HepG2 (cell line): ENCODE results near the gene TKFC. TPM values are rescaled to one million over a fixed set of nuclear protein-coding genes. Genes with fewer than 3 reads are reported as not detected.

Experiments used
- FOXJ3 ChIP-seq: sonication (generic); formaldehyde crosslinking; IDR thresholded peaks from 2 replicates; pipeline ENCODE4 v1.4.0; 2020; ENCODE audit warnings: missing genetic modification reagents, mild to moderate bottlenecking, borderline replicate concordance
- FOXK2 ChIP-seq: fragments of 450-650 bp; IDR thresholded peaks from 2 replicates; pipeline ENCODE4 v1.6.1; 2016
- HOXD1 ChIP-seq: sonication (generic); formaldehyde crosslinking; IDR thresholded peaks from 2 replicates; pipeline ENCODE4 v1.5.0; 2020; ENCODE audit warnings: missing genetic modification reagents
- KDM2A ChIP-seq: sonication (generic); formaldehyde crosslinking; IDR thresholded peaks from 2 replicates; pipeline ENCODE4 v1.4.0; 2020; ENCODE audit warnings: low read depth, missing genetic modification reagents, borderline replicate concordance
- KDM5B ChIP-seq: sonication (generic); formaldehyde crosslinking; IDR thresholded peaks from 2 replicates; pipeline ENCODE4 v1.4.0; 2020; ENCODE audit warnings: missing genetic modification reagents, mild to moderate bottlenecking, borderline replicate concordance
- PPARG ChIP-seq: conservative IDR thresholded peaks from 2 replicates; pipeline ENCODE4 v1.6.1; 2016; ENCODE audit warnings: missing biosample characterization, missing genetic modification reagents
- SP4 ChIP-seq: sonication (generic); formaldehyde crosslinking; IDR thresholded peaks from 2 replicates; pipeline ENCODE4 v1.8.1; 2023; ENCODE audit warnings: mild to moderate bottlenecking, missing genetic modification reagents
- SP5 ChIP-seq: IDR thresholded peaks from 2 replicates; pipeline ENCODE4 v1.6.1; 2016; ENCODE audit warnings: low read depth, borderline replicate concordance
- TBP ChIP-seq: sonication (generic); formaldehyde crosslinking; IDR thresholded peaks from 2 replicates; pipeline ENCODE4 v1.5.0; 2020; ENCODE audit warnings: missing genetic modification reagents
- XBP1 ChIP-seq: sonication (generic); formaldehyde crosslinking; IDR thresholded peaks from 2 replicates; pipeline ENCODE4 v1.5.0; 2020; ENCODE audit warnings: missing genetic modification reagents
- YEATS4 ChIP-seq: sonication (generic); formaldehyde crosslinking; IDR thresholded peaks from 2 replicates; pipeline ENCODE4 v1.4.0; 2020; ENCODE audit warnings: missing genetic modification reagents, borderline replicate concordance
- ZNF275 ChIP-seq: sonication (generic); formaldehyde crosslinking; IDR thresholded peaks from 2 replicates; pipeline ENCODE4 v1.8.0; 2022; ENCODE audit warnings: missing genetic modification reagents, mild to moderate bottlenecking, inconsistent platforms, borderline replicate concordance
- ZNF546 ChIP-seq: sonication (generic); formaldehyde crosslinking; conservative IDR thresholded peaks from 2 replicates; pipeline ENCODE4 v1.8.1; 2023; ENCODE audit warnings: mild to moderate bottlenecking, missing genetic modification reagents
- ZNF576 ChIP-seq: sonication (generic); formaldehyde crosslinking; IDR thresholded peaks from 2 replicates; pipeline ENCODE4 v1.4.0; 2020; ENCODE audit warnings: mild to moderate bottlenecking, missing genetic modification reagents
- ZNF619 ChIP-seq: sonication (generic); formaldehyde crosslinking; IDR thresholded peaks from 2 replicates; pipeline ENCODE4 v1.4.0; 2020; ENCODE audit warnings: mild to moderate bottlenecking, missing genetic modification reagents
- ZNF646 ChIP-seq: sonication (generic); formaldehyde crosslinking; IDR thresholded peaks from 2 replicates; pipeline ENCODE4 v1.9.0; 2021; ENCODE audit warnings: mild to moderate bottlenecking, missing genetic modification reagents
- ZNF691 ChIP-seq: sonication (generic); formaldehyde crosslinking; IDR thresholded peaks from 2 replicates; pipeline ENCODE4 v1.4.0; 2020; ENCODE audit warnings: missing genetic modification reagents, low read depth, mild to moderate bottlenecking, borderline replicate concordance
- polyA plus RNA-seq, 8 experiments: library from polyadenylated mRNA; depleted of rRNA in 3 of 8; stranded (reverse) in 7 of 8; unstranded in 1 of 8; fragments of >200 nt; fragmentation: Illumina TruSeq in 4 of 8; extraction: Trizol in 4 of 8; gene quantifications; 2 replicates each; pipeline versions ENCODE4 v1.2.1 to v1.2.3, GENCODE V29; 2011 to 2016; ENCODE audit warnings: low read depth in 4 of 8, missing spikeins in 1 of 8, mixed read lengths in 1 of 8; ENCODE audit not compliant: insufficient read depth in 1 of 8
- total RNA-seq, 5 experiments: library from RNA; depleted of rRNA; stranded (reverse); fragments of >200 nt; fragmentation: Illumina TruSeq; extraction: Trizol; gene quantifications; 2 replicates each; pipeline ENCODE4 v1.2.3, GENCODE V29; 2016; ENCODE audit warnings: low read depth in 1 of 5
- TF ChIP-seq, protein P1 (sequence below): sonication (generic); formaldehyde crosslinking; IDR thresholded peaks from 2 replicates; pipeline ENCODE4 v1.5.1; 2020; ENCODE audit warnings: missing genetic modification reagents, mild to moderate bottlenecking, borderline replicate concordance

The TKFC gene
- total and polyA plus RNA-seq, 2 of the 13 experiments (the other 11 are each of a cell fraction or from before 2014, with no cell fraction given), result 147 to 197 TPM

DNA sequence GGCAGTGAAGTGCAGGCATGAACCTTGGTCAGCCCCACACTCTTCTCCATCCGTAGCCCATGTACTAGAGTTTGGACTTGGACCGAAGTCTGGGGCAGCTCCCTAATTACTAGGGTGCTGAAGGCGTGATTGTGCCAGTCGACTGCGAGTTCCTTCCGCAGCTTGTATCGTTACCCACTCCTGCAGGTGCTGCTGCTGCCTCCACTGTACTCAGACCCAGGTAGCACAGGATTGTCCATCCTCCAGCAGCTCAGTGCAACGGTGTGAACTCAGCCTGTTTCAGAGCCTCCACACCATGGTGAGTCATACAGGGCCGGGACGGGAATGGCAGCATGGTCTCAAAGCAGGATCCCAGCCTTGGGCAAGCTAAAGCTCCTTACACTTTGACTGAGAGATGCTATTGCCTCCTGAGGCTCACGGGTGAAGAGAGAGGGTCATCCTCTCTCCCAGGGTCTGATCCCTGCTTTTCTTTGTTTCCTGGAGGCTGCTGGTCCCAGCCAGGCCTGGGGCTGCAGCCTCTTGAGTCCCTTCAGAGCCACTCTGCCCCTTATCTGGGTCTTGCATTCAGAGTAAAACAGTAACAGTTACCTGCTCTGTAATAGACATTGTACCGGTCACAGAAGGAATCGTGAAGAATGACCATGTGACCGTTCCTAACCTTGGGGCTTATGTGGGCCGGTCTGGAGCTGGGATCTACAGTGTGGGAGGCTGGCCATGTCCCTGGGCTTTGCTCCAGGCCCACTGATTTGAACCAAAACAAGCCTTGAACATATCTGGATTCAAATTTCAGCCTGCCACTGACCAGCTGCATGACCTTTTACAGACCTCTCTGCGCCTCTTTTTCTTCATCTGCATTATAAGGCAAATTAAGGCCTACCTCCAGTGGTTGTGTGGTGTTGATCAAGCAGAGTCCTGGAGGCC, 1.7 kb downstream of the TKFC start (continued):
- TF ChIP-seq ZNF275 (CRISPR knock-in tag) (no peak), YEATS4 (peak; percentile 56; the same call in 1 of the 2 replicates), TBP (CRISPR knock-in tag) (no peak), ZNF646 (CRISPR knock-in tag) (no peak), ZNF691 (CRISPR knock-in tag) (no peak; the same call in 1 of the 2 replicates), ZNF619 (CRISPR knock-in tag) (0 out of 2 replicates have a peak, but pooled peaks have one; percentile 17), FOXJ3 (no peak), SP5 (CRISPR knock-in tag) (no peak), KDM5B (CRISPR knock-in tag) (no peak; the same call in 1 of the 2 replicates), ZNF546 (CRISPR knock-in tag) (peak; percentile 71), PPARG (CRISPR knock-in tag) (no peak), SP4 (CRISPR knock-in tag) (no peak; the same call in 1 of the 2 replicates), KDM2A (CRISPR knock-in tag) (peak; percentile 73), ZNF576 (CRISPR knock-in tag) (no peak), HOXD1 (CRISPR knock-in tag) (no peak), FOXK2 (no peak), XBP1 (CRISPR knock-in tag) (no peak)
- TF ChIP-seq, protein P1, sequence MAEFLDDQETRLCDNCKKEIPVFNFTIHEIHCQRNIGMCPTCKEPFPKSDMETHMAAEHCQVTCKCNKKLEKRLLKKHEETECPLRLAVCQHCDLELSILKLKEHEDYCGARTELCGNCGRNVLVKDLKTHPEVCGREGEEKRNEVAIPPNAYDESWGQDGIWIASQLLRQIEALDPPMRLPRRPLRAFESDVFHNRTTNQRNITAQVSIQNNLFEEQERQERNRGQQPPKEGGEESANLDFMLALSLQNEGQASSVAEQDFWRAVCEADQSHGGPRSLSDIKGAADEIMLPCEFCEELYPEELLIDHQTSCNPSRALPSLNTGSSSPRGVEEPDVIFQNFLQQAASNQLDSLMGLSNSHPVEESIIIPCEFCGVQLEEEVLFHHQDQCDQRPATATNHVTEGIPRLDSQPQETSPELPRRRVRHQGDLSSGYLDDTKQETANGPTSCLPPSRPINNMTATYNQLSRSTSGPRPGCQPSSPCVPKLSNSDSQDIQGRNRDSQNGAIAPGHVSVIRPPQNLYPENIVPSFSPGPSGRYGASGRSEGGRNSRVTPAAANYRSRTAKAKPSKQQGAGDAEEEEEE (CRISPR knock-in tag), result peak; percentile 86; the same call in 1 of the 2 replicates
